Esophagus muscularis mucosa (tissue), 4 donors: ENCODE measurements around the gene RFX5. TPM values are rescaled to one million over a fixed set of nuclear protein-coding genes. Genes with fewer than 3 reads are reported as not detected.
A peak's percentile ranks its signal among the peaks of the same experiment; 100 is the strongest.
"Not testable (repeated sequence)": the region's sequence is repeated elsewhere in the genome, so short reads cannot be mapped to it uniquely, and the experiment has no call there.

Experiments used
- DNase-seq: peaks from one replicate; pipeline ENCODE4 v3.0.0-alpha.2; 2017; ENCODE audit errors: extremely low spot score
- H3K27ac ChIP-seq, 4 donors: fragments of 200-600 bp; sonication (generic); replicated peaks in 1 of 4; 1 replicate in 3 of 4; 2 replicates in 1 of 4; pipeline ENCODE4 v1.5.1; 2016 to 2019; ENCODE audit warnings: mild to moderate bottlenecking in 1 of 4
- H3K27me3 ChIP-seq, 4 donors: fragments of 200-600 bp; sonication (generic); one replicate each; pipeline versions ENCODE4 v1.5.1 to v1.6.0; 2016 to 2019
- H3K36me3 ChIP-seq, 4 donors: fragments of 200-600 bp; sonication (generic); one replicate each; pipeline ENCODE4 v1.5.1; 2016 to 2019
- H3K4me1 ChIP-seq, 4 donors: fragments of 200-600 bp; sonication (generic); one replicate each; pipeline ENCODE4 v1.5.1; 2016 to 2019
- H3K4me3 ChIP-seq, 4 donors: fragments of 200-600 bp; sonication (generic); 1 replicate in 2 of 4; 2 replicates in 2 of 4; pipeline ENCODE4 v1.5.1; 2016 to 2019; ENCODE audit warnings: mild to moderate bottlenecking in 4 of 4, moderate library complexity in 1 of 4
- H3K9me3 ChIP-seq, 4 donors: fragments of 200-600 bp; sonication (generic); 1 replicate in 3 of 4; 2 replicates in 1 of 4; pipeline ENCODE4 v1.5.1; 2016 to 2019
- CTCF ChIP-seq, 3 experiments: fragments of 200-600 bp in 2 of 3; fragments of 450-650 bp in 1 of 3; sonication (generic) in 2 of 3; IDR thresholded peaks; one replicate each; pipeline ENCODE4 v1.5.1; 2017 to 2019; ENCODE audit warnings: antibody characterized with exemption in 3 of 3, mild to moderate bottlenecking in 2 of 3, moderate library complexity in 1 of 3
- EP300 ChIP-seq: sonication (generic); formaldehyde crosslinking; IDR thresholded peaks from one replicate; pipeline ENCODE4 v1.6.1; 2017; ENCODE audit warnings: antibody characterized with exemption
- POLR2A ChIP-seq: fragments of 450-650 bp; IDR thresholded peaks from one replicate; pipeline ENCODE4 v1.6.1; 2017; ENCODE audit warnings: antibody characterized with exemption, moderate library complexity, mild to moderate bottlenecking, low read depth
- POLR2AphosphoS5 ChIP-seq, 2 donors: sonication (generic); formaldehyde crosslinking; IDR thresholded peaks; one replicate each; pipeline ENCODE4 v1.6.1; 2017; ENCODE audit warnings: antibody characterized with exemption in 2 of 2
- WGBS: methylation state at CpG from one replicate; pipeline ENCODE4 v1.1.5; 2018; 5-methylcytosine and 5-hydroxymethylcytosine counted together
- intact Hi-C: fragments of 100-400 bp; cut with DNase I; formaldehyde crosslinking; loops from one replicate; pipeline ENCODE4 v1.15.1; 2023
- total RNA-seq, 4 donors: library from RNA; depleted of rRNA; stranded (reverse); fragments of >200 nt; gene quantifications; one replicate each; pipeline versions ENCODE4 v1.1.0 to v1.2.1, GENCODE V29; 2016

The RFX5 gene
- total RNA-seq: 10 to 100 TPM; 40.3 to 50.3 (median 45.0) TPM

- H3K27ac ChIP-seq: peak within 1 kb of the TSS; percentile 90 to 95 (median 92)
- TF ChIP-seq POLR2A (peak; percentile 14), EP300 (no peak), POLR2AphosphoS5 (IDR thresholded peaks at IDR 0.05) (peak; percentile 83 to 91)
- H3K4me1 ChIP-seq: peaks cover 8 to 26% (median 20%) of the 10 kb centered on the region in 4 donors
- H3K9me3 ChIP-seq: no peaks in the 10 kb centered on the region
- peak; percentile 99 for DNase-seq
- WGBS: under 1% methylated on average over 38 of the region's 38 CpGs
- peaks cover 19 to 33% (median 29%) of the 10 kb centered on the region in 4 donors for H3K36me3 ChIP-seq
- intact Hi-C loops: loop anchor here (2.0 kb wide), 1 partner anchor 52 kb away; the partner anchor contains the start of gene PSMB4
- peak within 1 kb of the TSS; percentile 63 to 83 (median 74) for H3K4me3 ChIP-seq
- H3K27me3 ChIP-seq: no peaks in the 10 kb centered on the region
Measured at GRCh38 chr1:151346769-151347522, at the start of gene RFX5. Gene RFX5, minus strand, starts transcription at chr1:151347252. Its CDS starts 932 bp downstream, at chr1:151346320.

- intact Hi-C loops, H3K9me3 ChIP-seq, DNase-seq, H3K27me3 ChIP-seq, H3K4me3 ChIP-seq, H3K27ac ChIP-seq: not testable (repeated sequence)
- peaks cover 13 to 19% (median 17%) of the 10 kb centered on the region in 4 donors for H3K4me1 ChIP-seq
- 81% methylated on average over 5 of the region's 5 CpGs for WGBS
- peaks cover 1 to 11% (median 10%) of the 10 kb centered on the region in 4 donors for H3K36me3 ChIP-seq
Measured at GRCh38 chr1:151396265-151396664, 49.2 kb upstream of the RFX5 start.

GRCh38 chr1:151393583-151393982 lies 46.5 kb upstream of the RFX5 start:
- H3K36me3 ChIP-seq: no peaks in the 10 kb centered on the region
- no peaks in the 10 kb centered on the region for H3K9me3 ChIP-seq
- no peaks in the 10 kb centered on the region for H3K27me3 ChIP-seq
- TF ChIP-seq POLR2A (no peak), POLR2AphosphoS5 (IDR thresholded peaks at IDR 0.05) (no peak), CTCF (IDR thresholded peaks at IDR 0.05) (no peak), EP300 (no peak)
- no peak overlapping the region for H3K4me3 ChIP-seq
- intact Hi-C loops: no loop called here
- no peak overlapping the region for H3K27ac ChIP-seq
- H3K4me1 ChIP-seq: peaks cover 0 to under 1% (median under 1%) of the 10 kb centered on the region in 4 donors
- no peak for DNase-seq

- H3K9me3 ChIP-seq: no peaks in the 10 kb centered on the region
- no peak for TF ChIP-seq POLR2A
- no peak for TF ChIP-seq EP300
- TF ChIP-seq CTCF (IDR thresholded peaks at IDR 0.05): no peak
- TF ChIP-seq POLR2AphosphoS5 (IDR thresholded peaks at IDR 0.05): no peak
- no peak overlapping the region for H3K27ac ChIP-seq
- WGBS: 81% methylated on average over 3 of the region's 3 CpGs
- no peak for DNase-seq
- intact Hi-C loops: no loop called here
- no peaks in the 10 kb centered on the region for H3K4me1 ChIP-seq
- H3K36me3 ChIP-seq: no peaks in the 10 kb centered on the region
- H3K27me3 ChIP-seq: no peaks in the 10 kb centered on the region
- H3K4me3 ChIP-seq: no peak overlapping the region
Measured at GRCh38 chr1:151391079-151391563, 44.1 kb upstream of the RFX5 start.

GRCh38 chr1:151390221-151391078 lies 43.4 kb upstream of the RFX5 start:
- 92% methylated on average over 22 of the region's 22 CpGs for WGBS
- H3K9me3 ChIP-seq, H3K36me3 ChIP-seq, intact Hi-C loops, H3K27ac ChIP-seq, DNase-seq, H3K4me3 ChIP-seq, H3K4me1 ChIP-seq, H3K27me3 ChIP-seq: not testable (repeated sequence)

- no peak for TF ChIP-seq POLR2AphosphoS5 (IDR thresholded peaks at IDR 0.05)
- no peak for TF ChIP-seq CTCF (IDR thresholded peaks at IDR 0.05)
- 90% methylated on average over 2 of the region's 2 CpGs for WGBS
- intact Hi-C loops: no loop called here
Measured at GRCh38 chr1:151386002-151386401, 39.0 kb upstream of the RFX5 start.

More at GRCh38 chr1:151386002-151386401, 39.0 kb upstream of the RFX5 start:
- no peaks in the 10 kb centered on the region for H3K4me1 ChIP-seq
- no peak for DNase-seq
- H3K27me3 ChIP-seq: no peaks in the 10 kb centered on the region
- no peak overlapping the region for H3K27ac ChIP-seq
- H3K4me3 ChIP-seq: no peak overlapping the region
- no peaks in the 10 kb centered on the region for H3K9me3 ChIP-seq
- no peaks in the 10 kb centered on the region for H3K36me3 ChIP-seq
